ENCODE results near the gene KRT78. TPM values are rescaled to one million over a fixed set of nuclear protein-coding genes. Genes with fewer than 3 reads are reported as not detected.

KRT78 gene
- total and polyA plus RNA-seq, 2 of the 13 experiments (the other 11 are each of a cell fraction or from before 2014, with no cell fraction given): not detected

GRCh38 chr12:52878507-52879393, 30.0 kb upstream of the KRT78 start (continued):
- no peak for TF ChIP-seq MXD4 (CRISPR knock-in tag; IDR thresholded peaks at IDR 0.05)
- TF ChIP-seq NPAS2 (CRISPR knock-in tag; IDR thresholded peaks at IDR 0.05; ENCODE audit: borderline replicate concordance): no peak
- TF ChIP-seq FOXA1 (IDR thresholded peaks at IDR 0.05): no peak
- TF ChIP-seq FOXA1 (CRISPR knock-in tag; IDR thresholded peaks at IDR 0.05): no peak
- TF ChIP-seq NR0B2 (CRISPR knock-in tag; IDR thresholded peaks at IDR 0.05): no peak
- no peak for TF ChIP-seq SRSF9 (IDR thresholded peaks at IDR 0.05; ENCODE audit: borderline replicate concordance, insufficient read depth, low read depth, low read length, poor library complexity, severe bottlenecking)
- TF ChIP-seq ZBTB20 (CRISPR knock-in tag; IDR thresholded peaks at IDR 0.05; ENCODE audit: borderline replicate concordance, low read depth): no peak
- no peak for TF ChIP-seq SAFB2 (CRISPR knock-in tag; IDR thresholded peaks at IDR 0.05; ENCODE audit: borderline replicate concordance, low read depth)
- no peak for TF ChIP-seq ARID5B (CRISPR knock-in tag; IDR thresholded peaks at IDR 0.05)
- no peak for TF ChIP-seq ZNF607 (CRISPR knock-in tag; IDR thresholded peaks at IDR 0.05; ENCODE audit: borderline replicate concordance)
- TF ChIP-seq FOXO1 (CRISPR knock-in tag; IDR thresholded peaks at IDR 0.05): no peak
- TF ChIP-seq PAX8 (CRISPR knock-in tag; IDR thresholded peaks at IDR 0.05; ENCODE audit: borderline replicate concordance): 0 out of 2 replicates have a peak, but pooled peaks have one; percentile 33
- 0 out of 2 replicates have a peak, but pooled peaks have one; percentile 19 for TF ChIP-seq ZNF605 (CRISPR knock-in tag; IDR thresholded peaks at IDR 0.05)
- no peak for TF ChIP-seq ARID2 (CRISPR knock-in tag; IDR thresholded peaks at IDR 0.05; ENCODE audit: borderline replicate concordance)
- no peak for TF ChIP-seq TAF15 (IDR thresholded peaks at IDR 0.05; ENCODE audit: low read depth, low read length, poor library complexity, severe bottlenecking)
- TF ChIP-seq TFE3 (CRISPR knock-in tag; IDR thresholded peaks at IDR 0.05): no peak
- TF ChIP-seq ZNF556 (CRISPR knock-in tag; IDR thresholded peaks at IDR 0.05; ENCODE audit: borderline replicate concordance): 0 out of 2 replicates have a peak, but pooled peaks have one; percentile 31
- TF ChIP-seq HMGXB4 (CRISPR knock-in tag; IDR thresholded peaks at IDR 0.05; ENCODE audit: borderline replicate concordance in 1 of 2, low read depth in 1 of 2): no peak
- TF ChIP-seq ZNF839 (CRISPR knock-in tag; IDR thresholded peaks at IDR 0.05; ENCODE audit: borderline replicate concordance): 0 out of 2 replicates have a peak, but pooled peaks have one; percentile 48
- 0 out of 2 replicates have a peak, but pooled peaks have one; percentile 10 for TF ChIP-seq SNAI1 (CRISPR knock-in tag; IDR thresholded peaks at IDR 0.05; ENCODE audit: borderline replicate concordance)
